AG04449 (cell line): ENCODE data around the gene SYTL1.

Experiments
- CTCF ChIA-PET: fragments of 350-600 bp; formaldehyde crosslinking; extraction: SDS; loops from one replicate; lab custom pipeline; 2021; ENCODE audit warnings: antibody characterized with exemption; lab: Yijun Ruan, JAX
- POLR2A ChIA-PET: fragments of 400-600, 350-600 bp; formaldehyde crosslinking; extraction: SDS; loops from one replicate; lab custom pipeline; 2020; ENCODE audit warnings: antibody characterized with exemption, inconsistent platforms; lab: Yijun Ruan, JAX
- DNase-seq: peaks from one replicate; pipeline ENCODE4 v3.0.0-alpha.2; 2010; ENCODE audit warnings: low read depth, low spot score
- H3K4me3 ChIP-seq: 2 replicates; pipeline ENCODE4 v1.5.1; 2011; ENCODE audit warnings: low read depth, mild to moderate bottlenecking, control low read depth, low read length
- CTCF ChIP-seq: IDR thresholded peaks from one replicate; pipeline ENCODE4 v1.5.1; 2011; ENCODE audit warnings: mild to moderate bottlenecking, moderate library complexity, low read length, control low read depth, inconsistent platforms; ENCODE audit not compliant: insufficient read depth; ENCODE audit errors: missing control alignments

Gene SYTL1

GRCh38 chr1:27358038-27358927 is 16.5 kb downstream of the SYTL1 start:
- no peak for TF ChIP-seq CTCF
- ChIA-PET POLR2A (no interaction called here), CTCF (interaction anchor here (0.7 to 12.1 kb wide), 30 partner anchors 8 to 312 kb away, joined by 3 to 187 read pairs (median 8); partner anchors contain the start of genes AHDC1, CD164L2, FCN3 and MAP3K6)
- no peak for DNase-seq
- no peak overlapping the region for H3K4me3 ChIP-seq

GRCh38 chr1:27358928-27359313 is 17.1 kb downstream of the SYTL1 start:
- no peak overlapping the region for H3K4me3 ChIP-seq
- no peak for DNase-seq
- POLR2A ChIA-PET, result no interaction called here
- TF ChIP-seq CTCF, result no peak
- CTCF ChIA-PET, result interaction anchor here (0.9 to 12.1 kb wide), 18 partner anchors 7 to 304 kb away, joined by 3 to 187 read pairs (median 17); partner anchors contain the start of genes AHDC1, CD164L2, FCN3 and MAP3K6

GRCh38 chr1:27359822-27360158 is 18.0 kb downstream of the SYTL1 start:
- no peak overlapping the region for H3K4me3 ChIP-seq
- POLR2A ChIA-PET, result no interaction called here
- CTCF ChIA-PET, result interaction anchor here (1.0 to 12.1 kb wide), 8 partner anchors 6 to 246 kb away, joined by 4 to 187 read pairs (median 42); partner anchors contain the start of genes AHDC1, MAP3K6 and SYTL1
- no peak for DNase-seq
- TF ChIP-seq CTCF, result no peak

- ChIA-PET CTCF (interaction anchor here (1.0 to 12.1 kb wide), 7 partner anchors 6 to 246 kb away, joined by 4 to 187 read pairs (median 30); partner anchors contain the start of genes AHDC1 and MAP3K6), POLR2A (no interaction called here)
- no peak for DNase-seq
- TF ChIP-seq CTCF, result no peak
- H3K4me3 ChIP-seq, result no peak overlapping the region
These were observed 18.6 kb downstream of the SYTL1 start for GRCh38 chr1:27360159-27361043.

- ChIA-PET POLR2A (no interaction called here), CTCF (interaction anchor here (1.6 to 10.4 kb wide), 3 partner anchors 7 to 28 kb away, joined by 5 to 187 read pairs (median 9); no protein-coding TSS in a partner anchor)
These were observed 19.2 kb downstream of the SYTL1 start for GRCh38 chr1:27361044-27361402.

More at GRCh38 chr1:27361044-27361402, 19.2 kb downstream of the SYTL1 start:
- TF ChIP-seq CTCF, result no peak
- no peak overlapping the region for H3K4me3 ChIP-seq
- DNase-seq, result no peak
